H9 (cell line): Measurements from ENCODE around the gene SPTBN1. TPM values are rescaled to one million over a fixed set of nuclear protein-coding genes. Genes with fewer than 3 reads are reported as not detected.

Experiments
- DNase-seq: peaks from one replicate; pipeline ENCODE4 v3.0.0-alpha.2; 2017
- H2AFZ ChIP-seq: one replicate; pipeline ENCODE4 v1.6.1; 2013; ENCODE audit warnings: mild to moderate bottlenecking, low read length, control low read depth, moderate library complexity
- H2AK5ac ChIP-seq: 2 replicates; pipeline ENCODE4 v1.6.1; 2013; ENCODE audit warnings: low read length, control low read depth, mixed read lengths; ENCODE audit not compliant: insufficient read length
- H2BK120ac ChIP-seq: one replicate; pipeline ENCODE4 v1.6.1; 2013; ENCODE audit warnings: low read depth, mild to moderate bottlenecking, low read length, control low read depth, inconsistent platforms; ENCODE audit not compliant: poor library complexity, severe bottlenecking
- H2BK12ac ChIP-seq: 2 replicates; pipeline ENCODE4 v1.6.1; 2013; ENCODE audit warnings: low read length, control low read depth, mixed read lengths, low read depth; ENCODE audit not compliant: insufficient read length
- H2BK15ac ChIP-seq: 2 replicates; pipeline ENCODE4 v1.6.1; 2013; ENCODE audit warnings: low read depth, low read length, control low read depth
- H2BK20ac ChIP-seq: one replicate; pipeline ENCODE4 v1.6.1; 2013; ENCODE audit warnings: low read depth, mild to moderate bottlenecking, low read length, control low read depth, inconsistent platforms; ENCODE audit not compliant: poor library complexity, severe bottlenecking
- H2BK5ac ChIP-seq: 2 replicates; pipeline ENCODE4 v1.6.1; 2013; ENCODE audit warnings: low read length, control low read depth, mixed read lengths; ENCODE audit not compliant: insufficient read length
- H3K14ac ChIP-seq: 2 replicates; pipeline ENCODE4 v1.6.1; 2013; ENCODE audit warnings: low read length, control low read depth; ENCODE audit not compliant: insufficient read depth
- H3K18ac ChIP-seq: 2 replicates; pipeline ENCODE4 v1.6.1; 2013; ENCODE audit warnings: low read depth, mild to moderate bottlenecking, mixed read lengths, low read length, control low read depth; ENCODE audit not compliant: insufficient read length
- H3K23ac ChIP-seq: 2 replicates; pipeline ENCODE4 v1.6.1; 2013; ENCODE audit warnings: low read length, control low read depth, mixed read lengths, low read depth; ENCODE audit not compliant: insufficient read length
- H3K23me2 ChIP-seq: 2 replicates; pipeline ENCODE4 v1.6.1; 2013; ENCODE audit warnings: low read depth, mild to moderate bottlenecking, mixed read lengths, low read length, control low read depth; ENCODE audit not compliant: insufficient read length, poor library complexity, severe bottlenecking
- H3K27ac ChIP-seq: 2 replicates; pipeline ENCODE4 v1.5.1; 2013; ENCODE audit warnings: low read length, control low read depth, mixed read lengths, low read depth; ENCODE audit not compliant: insufficient read length
- H3K27me3 ChIP-seq: 2 replicates; pipeline ENCODE4 v1.6.1; 2013; ENCODE audit warnings: low read length, control low read depth, inconsistent platforms; ENCODE audit not compliant: insufficient read depth
- H3K4ac ChIP-seq: 2 replicates; pipeline ENCODE4 v1.6.1; 2013; ENCODE audit warnings: low read depth, mild to moderate bottlenecking, control low read depth, inconsistent platforms, low read length, moderate library complexity
- H3K4me1 ChIP-seq: 2 replicates; pipeline ENCODE4 v1.6.1; 2013; ENCODE audit warnings: low read length, control low read depth, inconsistent platforms; ENCODE audit not compliant: insufficient read depth
- H3K4me2 ChIP-seq: 2 replicates; pipeline ENCODE4 v1.6.1; 2013; ENCODE audit warnings: low read length, control low read depth, mixed read lengths; ENCODE audit not compliant: insufficient read length, insufficient read depth
- H3K56ac ChIP-seq: 2 replicates; pipeline ENCODE4 v1.6.1; 2013; ENCODE audit warnings: low read depth, mild to moderate bottlenecking, mixed read lengths, low read length, control low read depth; ENCODE audit not compliant: insufficient read length
- H3K79me1 ChIP-seq: 2 replicates; pipeline ENCODE4 v1.6.1; 2013; ENCODE audit warnings: low read depth, mild to moderate bottlenecking, moderate library complexity, low read length, control low read depth, inconsistent platforms; ENCODE audit not compliant: insufficient read depth, poor library complexity, severe bottlenecking
- H3K79me2 ChIP-seq: 2 replicates; pipeline ENCODE4 v1.6.1; 2013; ENCODE audit warnings: low read length, control low read depth, inconsistent platforms; ENCODE audit not compliant: insufficient read depth
- H3K9ac ChIP-seq: 2 replicates; pipeline ENCODE4 v1.6.1; 2013; ENCODE audit warnings: low read length, control low read depth, mixed read lengths; ENCODE audit not compliant: insufficient read length; ENCODE audit errors: extremely low read depth
- H3K9me3 ChIP-seq: one replicate; pipeline ENCODE4 v1.6.1; 2013; ENCODE audit warnings: low read depth, low read length, inconsistent platforms; ENCODE audit not compliant: control insufficient read depth
- H3T11ph ChIP-seq: one replicate; pipeline ENCODE4 v1.6.1; 2013; ENCODE audit warnings: mild to moderate bottlenecking, low read length, control low read depth, inconsistent platforms
- H4K20me1 ChIP-seq: one replicate; pipeline ENCODE4 v1.6.1; 2013; ENCODE audit not compliant: control insufficient read depth, insufficient read length, insufficient read depth
- H4K5ac ChIP-seq: 2 replicates; pipeline ENCODE4 v1.6.1; 2013; ENCODE audit warnings: low read depth, mild to moderate bottlenecking, mixed read lengths, low read length, control low read depth; ENCODE audit not compliant: insufficient read length
- H4K8ac ChIP-seq: replicated peaks from 2 replicates; pipeline ENCODE4 v1.6.1; 2013; ENCODE audit warnings: low read length, control low read depth, mixed read lengths, low read depth; ENCODE audit not compliant: insufficient read length
- H4K91ac ChIP-seq: 2 replicates; pipeline ENCODE4 v1.6.1; 2013; ENCODE audit warnings: low read depth, mild to moderate bottlenecking, moderate library complexity, mixed read lengths, low read length, control low read depth; ENCODE audit not compliant: insufficient read length
- H3K27ac Mint-ChIP-seq, 3 experiments: 2 replicates in 2 of 3; 3 replicates in 1 of 3; pipeline ENCODE4 v1.8.0; 2020 to 2021; ENCODE audit warnings: mixed read lengths in 3 of 3, mild to moderate bottlenecking in 1 of 3, moderate library complexity in 1 of 3
- H3K27me3 Mint-ChIP-seq: 2 replicates; pipeline ENCODE4 v1.8.0; 2021; ENCODE audit warnings: low read depth, mild to moderate bottlenecking, moderate library complexity, mixed read lengths
- H3K36me3 Mint-ChIP-seq, 3 experiments: 2 replicates in 2 of 3; 3 replicates in 1 of 3; pipeline ENCODE4 v1.8.0; 2020 to 2021; ENCODE audit warnings: low read depth in 3 of 3, mixed read lengths in 3 of 3; ENCODE audit not compliant: insufficient read depth in 1 of 3
- H3K4me1 Mint-ChIP-seq, 2 experiments: 2 replicates each; pipeline ENCODE4 v1.8.0; 2020; ENCODE audit warnings: mixed read lengths in 2 of 2
- H3K4me3 Mint-ChIP-seq, 2 experiments: 2 replicates in 1 of 2; 3 replicates in 1 of 2; pipeline ENCODE4 v1.8.0; 2020 to 2021; ENCODE audit warnings: mild to moderate bottlenecking in 2 of 2, mixed read lengths in 2 of 2, moderate library complexity in 1 of 2
- H3K9me3 Mint-ChIP-seq, 2 experiments: 2 replicates in 1 of 2; 3 replicates in 1 of 2; pipeline ENCODE4 v1.8.0; 2020; ENCODE audit warnings: mild to moderate bottlenecking in 2 of 2, mixed read lengths in 2 of 2, moderate library complexity in 1 of 2
- WGBS: extraction: QIAGEN DNeasy Blood & Tissue Kit; methylation state at CpG from one replicate; pipeline ENCODE4 v1.1.7; 2013; ENCODE audit warnings: missing lambda C conversion rate, low lambda C conversion rate, mixed read lengths; ENCODE audit not compliant: insufficient read length; ENCODE audit errors: extremely low coverage; 5-methylcytosine and 5-hydroxymethylcytosine counted together
- total RNA-seq: library from RNA; stranded (reverse); gene quantifications from 2 replicates; pipeline ENCODE4 v1.2.1, GENCODE V29; 2021
- TF ChIP-seq, protein P1 (sequence below): fragments of 200-600 bp; sonication (generic); conservative IDR thresholded peaks from 3 replicates; pipeline ENCODE4 v1.8.0; 2021; ENCODE audit warnings: antibody characterized with exemption, mild to moderate bottlenecking

The SPTBN1 gene
- total RNA-seq, 1 experiment from 2014 or later, result 164 TPM

DNA sequence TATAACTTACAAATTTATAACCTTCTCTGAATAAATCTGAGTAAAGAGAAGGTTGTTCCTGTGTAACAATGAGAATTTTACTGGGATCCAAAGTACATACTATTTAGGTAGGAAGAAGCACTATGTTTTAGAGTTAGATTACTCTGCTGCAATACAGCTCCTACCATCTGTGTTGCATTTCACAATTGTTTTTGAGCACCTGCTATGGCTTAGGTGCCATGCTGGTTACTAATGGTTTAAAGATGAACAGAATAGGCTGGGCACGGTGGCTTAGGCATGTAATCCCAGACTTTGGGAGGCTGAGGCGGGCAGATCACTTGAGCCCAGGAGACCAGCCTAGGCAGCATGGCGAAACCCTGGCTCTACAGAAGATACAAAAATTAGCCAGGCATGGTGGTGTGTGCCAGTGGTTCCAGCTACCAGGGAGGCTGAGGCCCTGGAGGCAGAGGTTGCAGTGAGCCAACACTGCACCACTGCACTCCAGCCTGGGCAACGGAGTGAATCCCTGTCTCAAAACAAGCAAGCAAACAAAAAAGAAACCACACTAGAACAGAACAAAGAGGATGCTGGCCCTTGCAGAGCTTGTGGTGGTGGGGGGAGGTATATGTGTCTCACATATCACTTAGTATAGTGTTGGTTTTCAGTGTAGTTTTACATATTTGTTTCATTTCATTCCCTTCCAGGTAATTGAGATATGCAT, 56.7 kb downstream of the SPTBN1 start:
- no peaks in the 10 kb centered on the region for H3K79me1 ChIP-seq
- H2BK20ac ChIP-seq, result no peak overlapping the region
- H2AK5ac ChIP-seq, result no peak overlapping the region
- no peaks in the 10 kb centered on the region for H3K79me2 ChIP-seq
- WGBS, result no CpG with 5 or more reads among the region's 4 CpGs
- peaks cover 22 to 36% of the 10 kb centered on the region in 2 experiments for H3K4me1 Mint-ChIP-seq
- H3K23ac ChIP-seq, result no peak overlapping the region
- H3K14ac ChIP-seq, result no peak overlapping the region
- TF ChIP-seq, protein P1, sequence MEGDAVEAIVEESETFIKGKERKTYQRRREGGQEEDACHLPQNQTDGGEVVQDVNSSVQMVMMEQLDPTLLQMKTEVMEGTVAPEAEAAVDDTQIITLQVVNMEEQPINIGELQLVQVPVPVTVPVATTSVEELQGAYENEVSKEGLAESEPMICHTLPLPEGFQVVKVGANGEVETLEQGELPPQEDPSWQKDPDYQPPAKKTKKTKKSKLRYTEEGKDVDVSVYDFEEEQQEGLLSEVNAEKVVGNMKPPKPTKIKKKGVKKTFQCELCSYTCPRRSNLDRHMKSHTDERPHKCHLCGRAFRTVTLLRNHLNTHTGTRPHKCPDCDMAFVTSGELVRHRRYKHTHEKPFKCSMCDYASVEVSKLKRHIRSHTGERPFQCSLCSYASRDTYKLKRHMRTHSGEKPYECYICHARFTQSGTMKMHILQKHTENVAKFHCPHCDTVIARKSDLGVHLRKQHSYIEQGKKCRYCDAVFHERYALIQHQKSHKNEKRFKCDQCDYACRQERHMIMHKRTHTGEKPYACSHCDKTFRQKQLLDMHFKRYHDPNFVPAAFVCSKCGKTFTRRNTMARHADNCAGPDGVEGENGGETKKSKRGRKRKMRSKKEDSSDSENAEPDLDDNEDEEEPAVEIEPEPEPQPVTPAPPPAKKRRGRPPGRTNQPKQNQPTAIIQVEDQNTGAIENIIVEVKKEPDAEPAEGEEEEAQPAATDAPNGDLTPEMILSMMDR, result no peak
- no peak overlapping the region for H4K8ac ChIP-seq
- DNase-seq, result no peak
- H4K91ac ChIP-seq, result no peak overlapping the region
- H2BK5ac ChIP-seq, result no peak overlapping the region
- H3K36me3 Mint-ChIP-seq, result no peaks in the 10 kb centered on the region
- H3K27ac Mint-ChIP-seq, result peak overlapping the region in 2 of 3 experiments; percentile 65 to 93; a peak in 4 of 7 replicates
- H3T11ph ChIP-seq, result no peak overlapping the region
- no peaks in the 10 kb centered on the region for H3K27me3 Mint-ChIP-seq
- no peak overlapping the region for H2BK12ac ChIP-seq
- no peaks in the 10 kb centered on the region for H3K9me3 Mint-ChIP-seq
- no peaks in the 10 kb centered on the region; the same call in 1 of the 2 replicates for H3K4me1 ChIP-seq
- no peak overlapping the region for H4K5ac ChIP-seq
- H3K4ac ChIP-seq, result no peak overlapping the region
- no peak overlapping the region for H3K27ac ChIP-seq
- H3K4me2 ChIP-seq, result no peak overlapping the region
- H3K9me3 ChIP-seq, result no peaks in the 10 kb centered on the region
- H2BK15ac ChIP-seq, result no peak overlapping the region
- no peak overlapping the region for H3K56ac ChIP-seq
- no peak overlapping the region for H3K9ac ChIP-seq
- no peak overlapping the region for H2AFZ ChIP-seq
- H3K27me3 ChIP-seq, result no peaks in the 10 kb centered on the region
- H3K18ac ChIP-seq, result no peak overlapping the region
- no peak overlapping the region for H3K4me3 Mint-ChIP-seq
- no peaks in the 10 kb centered on the region for H3K23me2 ChIP-seq
- no peaks in the 10 kb centered on the region for H4K20me1 ChIP-seq
- H2BK120ac ChIP-seq, result no peak overlapping the region
